ENCODE results near the gene CD96.

Gene CD96

DNA sequence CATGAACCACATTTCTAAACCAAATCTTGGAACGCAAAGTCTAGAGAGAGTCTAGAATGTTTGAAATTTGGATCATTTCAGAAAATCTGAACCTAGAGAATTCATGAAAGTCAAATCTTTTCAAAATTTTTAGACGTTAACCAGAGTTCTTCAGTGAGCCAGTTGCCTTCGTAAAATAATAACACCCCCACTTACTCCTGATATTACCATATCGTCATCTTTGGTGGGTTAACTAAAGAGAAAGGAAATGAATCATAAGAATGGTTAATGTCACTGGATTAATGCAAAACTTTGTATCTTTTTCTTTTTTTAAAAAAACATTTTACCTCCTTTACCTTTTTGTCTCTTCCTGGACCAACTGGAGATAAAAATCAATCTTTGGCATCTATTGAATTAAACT is 54.3 kb downstream of the CD96 start:
- TF ChIP-seq TEAD4 (IDR thresholded peaks at IDR 0.05) = no peak
- no peak for TF ChIP-seq CEBPB (IDR thresholded peaks at IDR 0.05)
- TF ChIP-seq, protein P1, sequence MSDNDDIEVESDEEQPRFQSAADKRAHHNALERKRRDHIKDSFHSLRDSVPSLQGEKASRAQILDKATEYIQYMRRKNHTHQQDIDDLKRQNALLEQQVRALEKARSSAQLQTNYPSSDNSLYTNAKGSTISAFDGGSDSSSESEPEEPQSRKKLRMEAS (IDR thresholded peaks at IDR 0.05) = no peak
- no peak for TF ChIP-seq FOXM1 (IDR thresholded peaks at IDR 0.05; ENCODE audit: borderline replicate concordance, low read depth)
- no peak for TF ChIP-seq RAD21 (IDR thresholded peaks at IDR 0.05; ENCODE audit: low read depth)
- TF ChIP-seq, protein P2, sequence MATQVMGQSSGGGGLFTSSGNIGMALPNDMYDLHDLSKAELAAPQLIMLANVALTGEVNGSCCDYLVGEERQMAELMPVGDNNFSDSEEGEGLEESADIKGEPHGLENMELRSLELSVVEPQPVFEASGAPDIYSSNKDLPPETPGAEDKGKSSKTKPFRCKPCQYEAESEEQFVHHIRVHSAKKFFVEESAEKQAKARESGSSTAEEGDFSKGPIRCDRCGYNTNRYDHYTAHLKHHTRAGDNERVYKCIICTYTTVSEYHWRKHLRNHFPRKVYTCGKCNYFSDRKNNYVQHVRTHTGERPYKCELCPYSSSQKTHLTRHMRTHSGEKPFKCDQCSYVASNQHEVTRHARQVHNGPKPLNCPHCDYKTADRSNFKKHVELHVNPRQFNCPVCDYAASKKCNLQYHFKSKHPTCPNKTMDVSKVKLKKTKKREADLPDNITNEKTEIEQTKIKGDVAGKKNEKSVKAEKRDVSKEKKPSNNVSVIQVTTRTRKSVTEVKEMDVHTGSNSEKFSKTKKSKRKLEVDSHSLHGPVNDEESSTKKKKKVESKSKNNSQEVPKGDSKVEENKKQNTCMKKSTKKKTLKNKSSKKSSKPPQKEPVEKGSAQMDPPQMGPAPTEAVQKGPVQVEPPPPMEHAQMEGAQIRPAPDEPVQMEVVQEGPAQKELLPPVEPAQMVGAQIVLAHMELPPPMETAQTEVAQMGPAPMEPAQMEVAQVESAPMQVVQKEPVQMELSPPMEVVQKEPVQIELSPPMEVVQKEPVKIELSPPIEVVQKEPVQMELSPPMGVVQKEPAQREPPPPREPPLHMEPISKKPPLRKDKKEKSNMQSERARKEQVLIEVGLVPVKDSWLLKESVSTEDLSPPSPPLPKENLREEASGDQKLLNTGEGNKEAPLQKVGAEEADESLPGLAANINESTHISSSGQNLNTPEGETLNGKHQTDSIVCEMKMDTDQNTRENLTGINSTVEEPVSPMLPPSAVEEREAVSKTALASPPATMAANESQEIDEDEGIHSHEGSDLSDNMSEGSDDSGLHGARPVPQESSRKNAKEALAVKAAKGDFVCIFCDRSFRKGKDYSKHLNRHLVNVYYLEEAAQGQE (IDR thresholded peaks at IDR 0.05; ENCODE audit: low read depth) = no peak
- no peak for TF ChIP-seq EGR1 (IDR thresholded peaks at IDR 0.05)
- TF ChIP-seq, protein P3, sequence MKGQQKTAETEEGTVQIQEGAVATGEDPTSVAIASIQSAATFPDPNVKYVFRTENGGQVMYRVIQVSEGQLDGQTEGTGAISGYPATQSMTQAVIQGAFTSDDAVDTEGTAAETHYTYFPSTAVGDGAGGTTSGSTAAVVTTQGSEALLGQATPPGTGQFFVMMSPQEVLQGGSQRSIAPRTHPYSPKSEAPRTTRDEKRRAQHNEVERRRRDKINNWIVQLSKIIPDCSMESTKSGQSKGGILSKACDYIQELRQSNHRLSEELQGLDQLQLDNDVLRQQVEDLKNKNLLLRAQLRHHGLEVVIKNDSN (IDR thresholded peaks at IDR 0.05) = no peak
- no peak for TF ChIP-seq YY1 (IDR thresholded peaks at IDR 0.05; ENCODE audit: low read depth)
- TF ChIP-seq TAF1 (IDR thresholded peaks at IDR 0.05; ENCODE audit: low read depth) = no peak
- TF ChIP-seq ZBTB7A (IDR thresholded peaks at IDR 0.05; ENCODE audit: low read depth) = no peak
- TF ChIP-seq EP300 (IDR thresholded peaks at IDR 0.05; ENCODE audit: borderline replicate concordance) = no peak
- no peak for TF ChIP-seq NFIC (IDR thresholded peaks at IDR 0.05)
- TF ChIP-seq TCF12 (IDR thresholded peaks at IDR 0.05; ENCODE audit: low read depth) = no peak
- no peak for TF ChIP-seq CREB1 (IDR thresholded peaks at IDR 0.05; ENCODE audit: low read depth)

DNA sequence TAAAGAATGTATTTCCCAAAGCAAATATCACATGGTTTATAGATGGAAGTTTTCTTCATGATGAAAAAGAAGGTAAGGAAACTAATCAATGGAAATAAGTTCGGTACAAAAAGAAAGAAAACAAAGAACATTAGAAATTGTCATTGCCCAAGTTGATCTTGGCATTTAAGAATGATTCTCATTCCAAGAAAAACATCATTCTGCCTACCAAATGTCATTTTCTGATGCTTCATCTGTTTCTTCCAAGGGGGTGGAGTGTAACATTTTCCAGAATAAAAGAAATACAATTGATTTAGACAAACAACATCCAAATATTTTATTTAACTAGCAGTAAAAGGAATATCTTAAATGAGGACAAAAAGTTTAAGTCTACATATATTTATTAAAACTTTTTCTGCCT is 56.1 kb downstream of the CD96 start:
- TF ChIP-seq EP300 (IDR thresholded peaks at IDR 0.05; ENCODE audit: borderline replicate concordance) = no peak
- TF ChIP-seq TEAD4 (IDR thresholded peaks at IDR 0.05) = no peak
- no peak for TF ChIP-seq EGR1 (IDR thresholded peaks at IDR 0.05)
- no peak for TF ChIP-seq TCF12 (IDR thresholded peaks at IDR 0.05; ENCODE audit: low read depth)
- no peak for TF ChIP-seq RAD21 (IDR thresholded peaks at IDR 0.05; ENCODE audit: low read depth)
- TF ChIP-seq, protein P3 (IDR thresholded peaks at IDR 0.05) = no peak
- TF ChIP-seq, protein P2 (IDR thresholded peaks at IDR 0.05; ENCODE audit: low read depth) = no peak
- no peak for TF ChIP-seq CEBPB (IDR thresholded peaks at IDR 0.05)
- TF ChIP-seq TAF1 (IDR thresholded peaks at IDR 0.05; ENCODE audit: low read depth) = no peak
- TF ChIP-seq, protein P1 (IDR thresholded peaks at IDR 0.05) = no peak
- no peak for TF ChIP-seq NFIC (IDR thresholded peaks at IDR 0.05)
- TF ChIP-seq YY1 (IDR thresholded peaks at IDR 0.05; ENCODE audit: low read depth) = no peak
- TF ChIP-seq ZBTB7A (IDR thresholded peaks at IDR 0.05; ENCODE audit: low read depth) = no peak
- no peak for TF ChIP-seq FOXM1 (IDR thresholded peaks at IDR 0.05; ENCODE audit: borderline replicate concordance, low read depth)
- TF ChIP-seq CREB1 (IDR thresholded peaks at IDR 0.05; ENCODE audit: low read depth) = no peak

DNA sequence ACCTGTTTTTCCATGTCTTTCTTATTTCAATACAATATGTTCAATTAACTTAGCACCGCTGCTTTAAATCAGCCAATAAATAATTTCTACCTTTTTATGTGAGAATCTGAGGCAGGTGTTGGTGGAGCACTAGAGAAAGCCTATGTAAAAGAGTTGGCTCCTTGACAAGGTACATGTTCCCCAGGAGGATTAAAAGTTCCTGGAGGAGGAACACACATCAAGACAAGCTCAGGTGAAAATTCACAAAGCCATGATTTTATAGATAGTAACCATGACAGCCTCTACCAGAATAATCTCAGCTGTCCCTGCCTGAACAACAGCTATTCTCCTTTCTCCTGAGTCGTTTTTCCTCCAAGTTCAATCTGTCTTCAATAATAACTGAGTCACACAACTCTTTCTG is 56.6 kb downstream of the CD96 start:
- no peak for TF ChIP-seq TAF1 (IDR thresholded peaks at IDR 0.05; ENCODE audit: low read depth)
- no peak for TF ChIP-seq NFIC (IDR thresholded peaks at IDR 0.05)
- TF ChIP-seq TEAD4 (IDR thresholded peaks at IDR 0.05) = no peak
- no peak for TF ChIP-seq RAD21 (IDR thresholded peaks at IDR 0.05; ENCODE audit: low read depth)
- no peak for TF ChIP-seq EP300 (IDR thresholded peaks at IDR 0.05; ENCODE audit: borderline replicate concordance)
- no peak for TF ChIP-seq FOXM1 (IDR thresholded peaks at IDR 0.05; ENCODE audit: borderline replicate concordance, low read depth)
- no peak for TF ChIP-seq ZBTB7A (IDR thresholded peaks at IDR 0.05; ENCODE audit: low read depth)
- no peak for TF ChIP-seq TCF12 (IDR thresholded peaks at IDR 0.05; ENCODE audit: low read depth)
- TF ChIP-seq CREB1 (IDR thresholded peaks at IDR 0.05; ENCODE audit: low read depth) = no peak
- no peak for TF ChIP-seq EGR1 (IDR thresholded peaks at IDR 0.05)
- TF ChIP-seq, protein P3 (IDR thresholded peaks at IDR 0.05) = no peak
- TF ChIP-seq, protein P1 (IDR thresholded peaks at IDR 0.05) = no peak
- TF ChIP-seq, protein P2 (IDR thresholded peaks at IDR 0.05; ENCODE audit: low read depth) = no peak
- TF ChIP-seq CEBPB (IDR thresholded peaks at IDR 0.05) = no peak
- no peak for TF ChIP-seq YY1 (IDR thresholded peaks at IDR 0.05; ENCODE audit: low read depth)
